GM21447 (cell line): ENCODE data around the gene E2F6.
A peak's percentile ranks its signal among the peaks of the same experiment; 100 is the strongest.

Source experiments
- ATAC-seq: cut with Tn5 transposase; IDR thresholded peaks from one replicate; pipeline ENCODE4 v1.9.1; 2021; ENCODE audit not compliant: unreplicated experiment

Gene E2F6

DNA sequence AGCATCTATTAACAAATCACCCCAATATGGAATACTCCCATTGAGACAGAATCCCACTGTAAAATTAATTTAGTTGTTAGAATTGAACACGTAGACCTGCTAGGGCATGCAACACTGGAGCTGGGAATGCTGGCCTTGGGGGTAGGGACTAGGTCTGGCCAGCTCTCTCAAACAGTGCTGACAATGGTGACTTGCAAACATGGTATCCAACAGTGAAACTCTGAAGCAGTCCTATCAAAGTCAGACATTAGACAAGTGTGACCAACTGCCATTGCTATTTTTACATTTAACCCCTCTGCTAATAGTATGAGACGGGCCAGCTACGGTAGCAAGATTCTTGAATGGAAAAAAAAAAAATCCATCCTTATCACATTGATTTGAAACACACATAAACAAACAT is 7.2 kb downstream of the E2F6 start:
- ATAC-seq = no peak

DNA sequence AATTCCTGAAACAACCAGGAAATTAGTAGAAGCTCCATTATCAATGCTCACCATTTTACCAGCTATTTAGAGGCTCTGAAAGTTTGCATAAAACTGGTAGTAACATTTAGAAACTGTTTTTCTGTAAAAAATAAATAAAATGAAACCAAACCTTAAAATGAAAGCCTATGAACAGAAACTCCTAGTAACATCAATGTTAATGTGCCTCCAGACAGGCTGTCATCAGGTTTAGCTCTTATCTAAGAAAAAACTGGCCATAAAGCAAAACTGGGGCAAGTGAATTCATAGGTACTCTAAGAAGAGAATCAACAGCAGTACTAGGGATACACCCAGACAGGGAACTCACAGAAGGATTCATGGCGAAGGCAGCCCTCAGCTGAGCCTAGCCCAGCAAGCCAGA is 8.0 kb downstream of the E2F6 start:
- ATAC-seq = no peak

DNA sequence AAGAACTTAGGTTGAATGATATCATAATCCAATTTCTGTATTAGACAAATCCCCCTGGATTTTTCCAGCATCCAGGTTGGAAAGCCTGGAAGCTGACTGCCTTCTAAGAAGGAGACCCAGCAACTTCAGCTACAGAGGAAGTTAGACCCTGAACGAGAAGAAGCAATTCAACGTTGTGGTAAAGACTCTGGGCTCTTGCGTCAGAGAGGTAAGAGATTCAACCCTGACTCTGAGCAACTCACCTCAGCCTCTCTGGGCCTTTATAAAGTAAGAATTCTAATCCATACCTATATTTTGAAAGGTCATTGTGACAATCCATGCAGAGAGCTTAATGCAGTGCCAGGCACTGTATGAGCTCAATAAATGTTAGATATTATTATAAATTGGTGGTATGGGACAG is 9.7 kb downstream of the E2F6 start:
- no peak for ATAC-seq

DNA sequence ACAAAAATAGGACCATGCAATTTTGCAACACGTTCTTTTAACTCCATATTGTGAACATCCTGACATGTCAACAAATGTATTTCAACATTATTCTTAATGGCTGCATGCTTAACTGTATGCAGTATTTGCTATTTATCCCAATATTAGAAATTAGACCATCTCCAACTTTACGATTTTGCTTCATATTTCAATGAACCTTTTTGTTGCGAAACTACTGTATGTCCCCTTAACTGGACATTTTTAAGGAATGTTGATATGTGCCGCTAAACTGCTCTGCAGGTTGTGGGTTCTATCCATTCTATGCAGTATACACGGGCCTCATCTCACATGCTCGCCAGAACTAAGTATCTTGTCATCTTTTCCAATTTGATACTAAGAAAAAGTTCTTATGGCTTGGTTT is 11.1 kb downstream of the E2F6 start:
- no peak for ATAC-seq

DNA sequence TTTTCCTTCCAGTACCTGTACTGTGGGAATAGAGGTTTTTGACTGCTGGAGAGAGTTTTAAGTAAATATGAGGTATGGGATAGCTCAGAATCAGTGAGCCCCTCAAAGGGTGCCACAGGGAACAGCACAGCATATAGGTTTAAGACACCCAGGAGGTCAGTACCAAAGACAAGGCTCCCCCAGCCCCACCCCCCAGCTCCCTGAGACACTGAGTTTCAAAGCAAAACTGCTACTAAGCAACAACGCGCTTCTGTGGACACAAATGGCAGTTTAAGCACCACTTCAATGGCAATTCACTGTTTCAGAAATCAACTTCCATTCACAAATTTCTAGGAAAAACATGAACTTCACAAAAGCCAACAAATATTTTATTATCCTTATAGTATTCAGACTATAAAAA is 15.2 kb downstream of the E2F6 start:
- no peak for ATAC-seq

DNA sequence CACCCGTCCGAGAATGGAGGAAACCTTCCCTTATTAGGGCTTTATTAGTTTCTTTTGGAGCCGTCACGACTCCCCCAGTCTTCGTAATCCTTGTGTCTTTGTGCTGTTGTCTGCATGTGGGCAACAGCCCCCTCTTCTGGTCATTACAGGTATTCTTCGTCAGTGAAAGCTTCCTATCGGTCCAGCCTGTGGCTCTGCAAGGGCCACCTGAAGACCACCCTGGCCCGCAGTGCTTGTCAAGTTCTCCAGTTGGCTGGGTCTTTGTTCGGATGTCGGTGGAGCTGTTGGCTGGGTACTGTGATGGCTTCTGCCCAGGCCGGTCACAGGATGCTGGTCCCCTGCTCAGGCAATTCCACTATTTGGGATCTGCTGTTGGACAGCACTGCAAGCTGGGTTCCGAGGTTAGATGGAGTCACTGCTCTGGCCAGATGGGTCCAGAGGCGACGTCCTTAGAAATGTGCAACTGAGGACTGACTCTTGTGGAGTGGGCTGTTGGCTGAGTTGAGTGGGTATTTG is 19.2 kb downstream of the E2F6 start:
- peak; percentile 69 for ATAC-seq

DNA sequence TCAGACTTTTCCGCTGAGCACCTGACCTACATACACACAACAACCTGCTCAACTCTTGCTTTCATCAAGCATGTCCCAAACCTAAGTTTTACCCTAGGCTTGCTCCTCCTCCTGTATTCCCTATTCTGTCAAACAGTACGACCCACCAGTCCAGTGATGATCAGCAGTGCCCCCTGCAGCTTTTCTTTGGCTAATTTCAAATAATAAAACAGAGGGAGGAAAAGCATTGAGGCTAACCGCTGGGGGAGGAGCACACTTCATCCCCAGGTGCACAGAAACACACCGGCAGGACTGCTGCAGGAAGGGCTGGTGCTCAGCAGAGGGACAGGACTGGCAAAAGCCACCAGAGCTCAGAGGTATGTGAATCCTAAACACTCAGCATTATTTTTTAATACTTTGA is 21.2 kb downstream of the E2F6 start:
- no peak for ATAC-seq

DNA sequence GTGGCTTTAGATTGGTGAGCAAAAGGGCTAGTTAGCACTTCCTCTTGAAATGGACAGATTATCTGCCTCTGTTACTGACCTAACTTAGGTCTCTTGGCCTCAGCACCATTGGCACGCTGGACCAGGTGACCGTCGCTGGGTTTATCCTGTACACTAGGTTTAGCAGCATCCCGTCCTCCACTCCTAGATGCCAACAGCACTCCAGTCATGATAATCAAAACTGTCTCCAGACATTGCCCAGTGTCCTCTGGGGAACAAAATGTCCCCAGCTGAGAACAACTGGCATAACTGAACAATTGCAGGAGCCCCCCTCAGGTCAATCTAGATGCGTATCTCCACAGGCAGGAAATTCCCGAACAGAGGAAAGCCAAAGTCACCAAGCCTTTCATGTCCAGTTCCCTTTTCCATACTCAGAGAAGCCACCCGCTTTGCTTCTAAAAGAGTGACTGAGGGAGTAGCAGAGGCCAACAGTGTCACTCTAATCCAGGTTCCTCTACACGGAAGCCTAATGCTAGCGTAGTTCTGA is 27.3 kb downstream of the E2F6 start:
- no peak for ATAC-seq

DNA sequence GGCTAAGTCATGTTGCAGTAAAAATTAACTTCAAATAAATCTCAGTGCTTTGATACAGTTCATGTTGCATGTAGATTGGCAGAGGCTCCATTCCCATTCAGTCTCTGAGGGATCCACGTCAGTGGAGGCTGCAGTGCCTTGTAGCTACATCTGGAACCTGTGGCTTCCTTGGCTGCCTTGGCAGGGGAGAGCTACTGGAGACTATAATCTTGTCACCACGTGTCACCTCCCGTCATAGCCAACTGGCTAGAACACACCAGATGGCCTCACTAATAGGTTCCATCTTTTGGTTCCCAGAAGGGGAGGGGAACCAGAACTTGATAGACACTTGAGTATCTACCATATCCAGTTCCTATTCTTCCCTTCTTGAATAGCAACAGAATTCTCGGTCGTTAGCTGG is 28.4 kb downstream of the E2F6 start:
- ATAC-seq = no peak

DNA sequence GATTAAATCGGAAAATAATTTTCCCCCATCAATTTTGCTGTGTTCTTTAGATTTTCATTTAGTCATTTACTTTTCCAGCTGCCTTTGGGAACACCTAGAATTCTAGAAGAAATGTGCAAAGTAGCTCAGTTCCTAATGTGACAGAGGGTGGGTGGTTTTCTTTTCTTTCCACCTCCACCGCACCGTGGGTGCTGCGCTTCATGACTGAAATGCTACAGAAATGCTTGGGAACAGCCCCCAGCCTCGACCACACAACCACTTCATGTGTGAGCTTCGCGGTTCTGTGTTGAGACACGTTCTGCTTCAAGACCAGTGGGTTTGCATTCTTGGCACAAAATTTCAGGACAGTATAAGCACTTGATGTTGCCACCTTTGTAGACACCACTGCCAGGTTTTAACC is 30.9 kb downstream of the E2F6 start:
- ATAC-seq = no peak

DNA sequence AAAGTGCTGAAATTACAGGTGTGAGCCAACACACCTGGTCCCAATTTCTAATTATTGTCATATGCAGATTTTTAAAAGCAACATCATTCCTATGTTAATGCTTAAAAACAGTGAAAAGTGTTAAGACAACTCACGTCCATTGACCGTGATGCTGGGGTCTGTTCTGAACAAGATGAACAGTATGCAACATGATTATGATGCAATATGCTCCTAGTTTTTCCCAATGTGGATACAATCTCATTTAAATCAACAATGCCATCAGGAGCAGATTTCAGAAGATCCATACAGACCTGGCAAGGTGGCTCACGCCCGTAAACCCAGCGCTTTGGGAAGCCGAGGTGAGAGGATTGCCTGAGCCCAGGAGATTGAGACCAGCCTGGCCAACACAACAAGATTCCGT is 31.5 kb downstream of the E2F6 start:
- no peak for ATAC-seq

DNA sequence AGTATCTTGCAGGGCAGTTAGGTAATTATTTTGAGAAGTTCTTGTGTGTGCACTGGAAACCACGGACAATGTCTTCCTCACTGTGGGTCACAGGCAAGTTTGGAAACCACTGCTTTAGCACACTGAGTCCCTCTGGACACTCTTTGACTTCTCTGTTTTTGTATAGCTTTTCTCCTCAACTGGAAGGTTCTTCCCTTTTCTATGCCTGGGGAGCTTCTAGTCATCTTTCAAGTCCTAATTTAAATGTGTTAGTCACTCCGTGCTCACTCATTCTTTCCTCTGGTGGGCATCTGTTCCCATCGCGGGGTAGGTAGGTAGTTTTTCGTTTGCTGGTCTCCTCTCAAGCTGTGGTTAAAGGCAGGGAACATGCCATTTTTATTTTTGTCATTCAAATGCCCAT is 32.1 kb downstream of the E2F6 start:
- ATAC-seq = no peak

DNA sequence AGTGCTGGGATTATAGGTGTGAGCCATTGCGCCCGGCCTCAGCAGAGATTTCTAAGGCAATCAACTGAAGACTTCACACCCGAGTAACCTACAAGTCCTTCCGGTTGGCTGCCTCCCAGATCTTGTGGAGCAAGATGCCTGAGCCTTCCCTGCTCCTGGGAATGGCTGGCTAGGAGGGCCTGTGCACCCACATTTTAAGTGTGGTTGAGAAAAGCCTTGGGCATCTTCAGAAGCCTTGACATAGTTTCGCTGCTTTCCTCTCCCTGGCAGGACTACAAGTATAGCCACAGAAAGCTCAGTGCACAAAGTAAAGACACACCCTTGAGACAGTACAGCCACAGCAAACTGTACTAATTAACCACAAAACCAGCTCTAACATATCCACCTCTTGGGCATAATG is 35.2 kb downstream of the E2F6 start:
- ATAC-seq = no peak

DNA sequence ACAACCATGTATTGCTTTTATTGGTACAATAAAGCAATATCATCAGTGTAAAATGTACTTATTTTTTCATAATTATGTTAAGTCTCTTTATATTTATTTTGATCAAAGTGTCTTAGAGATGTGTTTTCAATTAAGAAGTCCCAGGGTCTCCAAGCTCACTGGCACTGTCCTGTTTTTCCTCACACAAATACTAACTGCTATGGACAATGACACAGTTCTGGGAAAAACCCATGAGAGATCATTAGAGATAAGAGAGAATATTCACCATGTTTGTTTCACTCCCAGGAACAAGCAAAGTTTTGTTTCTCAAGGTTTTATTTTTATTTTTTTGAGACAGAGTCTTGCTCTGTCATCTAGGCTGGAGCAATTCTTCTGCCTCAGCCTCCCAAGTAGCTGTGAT is 38.7 kb downstream of the E2F6 start:
- ATAC-seq = no peak

DNA sequence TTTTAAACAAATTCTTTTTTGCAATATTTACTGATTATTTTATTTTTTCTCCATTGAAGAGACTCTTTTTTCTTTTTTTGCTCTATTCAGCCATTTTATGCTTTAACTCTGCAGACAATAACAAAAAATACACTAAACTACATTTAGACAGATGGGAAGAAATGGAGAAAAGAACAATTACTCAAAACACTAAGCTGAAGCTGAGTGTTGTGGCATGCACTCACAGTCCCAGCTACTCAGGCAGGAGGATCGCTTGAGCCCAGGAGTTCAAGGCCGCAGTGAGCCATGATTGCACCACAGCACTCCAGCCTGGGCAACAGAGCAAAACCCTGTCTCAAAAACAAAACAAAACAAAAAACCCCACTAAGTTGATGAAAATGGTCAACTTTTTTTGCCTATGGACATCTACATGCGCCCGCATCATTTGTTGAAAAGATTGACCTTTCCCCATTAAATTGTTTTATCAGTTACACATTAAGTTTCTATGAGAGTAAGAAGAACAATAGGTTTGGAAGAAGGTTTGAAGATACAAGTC is 43.0 kb downstream of the E2F6 start:
- no peak for ATAC-seq

DNA sequence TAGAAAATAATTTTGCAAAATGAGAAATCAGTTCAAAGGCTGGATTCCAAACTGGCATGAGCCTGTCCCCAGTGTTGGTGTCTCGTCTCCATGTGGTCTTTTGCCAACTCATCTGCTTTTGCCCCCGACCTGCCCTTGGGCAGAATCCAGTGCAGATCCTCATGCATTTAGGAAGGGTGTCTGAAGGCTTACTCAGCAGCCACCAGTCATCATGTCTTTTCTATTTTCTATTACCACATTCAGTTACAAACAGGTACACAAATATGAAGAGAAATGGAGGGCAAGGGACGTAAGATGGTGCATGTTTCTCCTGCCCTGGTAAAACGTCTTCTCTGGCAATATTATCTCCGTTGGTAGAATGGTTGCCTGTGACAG is 43.5 kb downstream of the E2F6 start:
- no peak for ATAC-seq

DNA sequence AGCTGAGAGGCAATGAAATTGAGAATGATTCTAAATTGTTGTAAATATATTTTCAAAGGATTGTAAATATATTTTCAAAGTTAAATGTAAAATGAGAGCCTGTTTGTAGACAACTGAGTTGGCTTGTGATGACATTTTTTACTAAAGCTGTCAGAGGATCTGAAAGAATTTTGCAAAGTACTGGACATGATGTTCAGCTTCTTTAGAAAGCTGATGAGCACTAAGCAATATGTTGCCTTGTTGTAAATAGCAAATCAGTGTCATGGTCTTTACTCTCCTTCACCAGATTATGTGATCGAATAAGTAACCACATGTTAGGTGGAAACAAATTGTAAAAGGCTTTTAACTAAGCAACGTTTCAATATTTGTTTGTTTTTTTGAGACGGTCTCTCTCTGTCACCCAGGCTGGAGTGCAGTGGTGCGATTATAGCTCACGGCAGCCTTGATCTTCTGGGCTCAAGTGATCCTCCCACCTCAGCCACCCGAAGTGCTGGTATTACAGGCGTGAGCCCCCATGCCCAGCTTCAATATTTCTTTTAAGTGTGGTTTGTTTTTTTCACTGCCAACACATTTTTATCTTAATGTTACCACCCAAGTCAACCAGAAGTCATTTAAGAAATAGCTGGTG is 44.0 kb downstream of the E2F6 start:
- ATAC-seq = no peak

DNA sequence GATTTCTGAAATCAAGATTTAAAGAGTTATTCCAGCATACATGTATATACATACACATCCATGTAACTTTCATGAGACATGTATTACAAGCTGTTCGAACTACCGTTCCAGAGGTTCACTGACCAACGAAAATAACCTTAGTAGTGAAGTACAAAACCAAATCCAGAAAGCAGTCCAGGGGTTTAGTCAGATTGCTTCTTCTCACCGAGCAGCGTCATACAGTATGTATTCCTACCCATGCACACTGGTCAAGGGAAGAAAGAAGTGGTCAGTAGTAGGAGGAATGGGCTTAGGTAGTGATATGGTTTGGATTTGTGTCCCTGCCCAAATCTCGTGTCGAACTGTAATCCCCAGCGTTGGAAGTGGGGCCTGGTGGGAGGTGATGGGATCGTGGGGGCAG is 45.3 kb downstream of the E2F6 start:
- no peak for ATAC-seq

DNA sequence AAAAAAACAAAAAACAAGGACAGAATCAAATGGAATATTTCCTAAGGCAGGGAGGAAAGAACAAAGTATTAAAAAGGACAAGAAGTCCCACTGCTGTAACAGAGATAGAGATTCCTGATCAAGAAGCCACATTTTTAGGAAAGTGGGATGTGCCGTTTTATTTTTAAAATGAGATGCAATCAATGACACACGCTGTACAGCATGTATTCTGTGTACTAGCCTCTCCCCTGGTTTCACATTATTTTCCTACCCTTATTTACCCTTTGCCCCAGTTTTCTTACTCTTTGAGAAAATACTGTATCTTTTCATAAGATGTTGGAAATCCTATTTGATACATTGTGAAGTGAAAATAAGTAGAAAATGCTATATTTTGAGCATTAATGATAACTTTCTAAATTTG is 45.8 kb downstream of the E2F6 start:
- ATAC-seq = no peak

DNA sequence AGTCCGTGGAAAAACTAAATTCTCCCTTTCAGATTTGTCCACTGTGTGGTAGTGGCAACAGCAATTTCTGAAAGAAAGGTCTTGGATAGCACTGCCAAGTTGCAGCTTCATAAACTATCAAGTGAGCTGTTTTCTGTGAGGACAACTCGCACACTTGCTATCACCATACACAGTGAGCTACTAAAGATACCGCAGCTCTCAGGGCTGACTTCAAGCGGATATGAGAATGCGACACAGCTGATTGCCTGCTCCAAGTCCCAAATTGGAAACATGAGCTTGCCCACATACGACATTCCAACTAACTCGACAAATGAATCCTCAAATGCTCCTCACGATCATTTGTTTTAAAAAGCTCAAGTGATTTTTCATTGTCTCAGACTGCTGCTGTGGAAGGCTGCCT is 46.2 kb downstream of the E2F6 start:
- no peak for ATAC-seq

DNA sequence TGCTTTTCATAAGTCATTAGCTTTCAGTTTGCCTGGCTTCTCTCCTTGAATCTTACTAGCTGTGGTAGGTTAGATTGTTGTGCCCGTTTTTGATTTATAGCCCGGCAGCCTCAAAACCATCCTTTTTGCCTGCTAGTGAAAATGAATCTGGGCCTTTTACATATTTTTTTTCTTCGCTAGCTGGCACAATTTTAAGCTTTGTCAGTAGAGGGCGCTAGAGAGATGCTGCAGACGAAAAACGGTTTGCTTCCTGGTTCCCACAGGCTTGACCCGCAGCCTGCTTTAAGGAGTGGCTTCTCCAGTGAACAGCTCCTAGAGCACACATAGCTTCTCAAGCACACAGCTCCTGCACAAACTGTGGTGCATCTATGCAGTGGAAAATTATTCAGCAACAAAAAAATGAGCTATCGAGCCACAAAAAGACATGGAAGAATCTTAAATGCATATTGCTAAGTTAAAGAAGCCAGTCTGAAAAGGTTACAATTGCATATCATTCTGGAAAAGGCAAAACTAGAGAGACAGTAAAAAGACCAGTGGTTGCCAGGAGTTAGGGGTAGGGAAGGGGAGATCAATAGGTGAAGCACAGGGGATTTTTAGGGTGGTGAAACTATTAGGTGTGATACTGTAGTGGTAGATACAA is 47.9 kb downstream of the E2F6 start:
- ATAC-seq = no peak

DNA sequence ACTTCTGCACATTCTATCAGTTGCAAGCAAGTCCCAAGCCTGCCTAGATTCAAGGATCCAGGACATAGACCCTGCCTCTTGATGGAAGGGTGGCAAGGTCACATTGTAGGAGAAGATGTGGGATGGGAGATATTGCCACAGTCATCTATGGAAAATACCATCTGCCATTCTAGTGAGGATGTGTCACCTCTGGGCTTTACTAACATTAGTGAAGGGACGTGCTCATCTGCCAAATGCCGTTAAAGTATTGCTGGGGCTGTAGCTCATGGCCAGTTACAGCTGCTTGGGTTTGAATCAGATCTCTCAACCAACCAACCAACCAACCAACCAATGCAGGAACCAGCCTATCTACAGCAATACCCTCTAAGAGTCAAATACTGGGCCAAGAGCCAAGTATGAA is 49.0 kb downstream of the E2F6 start:
- no peak for ATAC-seq

DNA sequence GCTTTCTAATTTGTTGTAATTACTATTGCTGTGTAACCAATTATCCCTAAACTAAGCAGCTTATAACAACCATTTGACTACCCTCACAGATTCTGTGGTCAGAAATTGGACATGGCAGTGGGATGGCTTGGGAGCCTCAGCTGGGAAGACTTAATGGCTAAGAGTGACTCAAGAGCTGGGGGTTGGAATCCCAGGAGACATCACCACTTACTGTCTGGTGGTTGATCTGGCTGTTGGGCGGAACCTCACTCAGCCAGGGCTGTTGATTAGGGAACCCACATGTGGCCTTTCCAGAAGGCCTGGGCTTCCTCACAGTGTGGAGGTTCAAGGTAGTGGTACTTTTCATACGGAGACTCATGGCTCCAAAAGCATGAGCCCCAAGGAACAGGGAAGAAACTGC is 49.8 kb downstream of the E2F6 start:
- no peak for ATAC-seq
